ENCODE measurements around the gene ZBP1.

DNA sequence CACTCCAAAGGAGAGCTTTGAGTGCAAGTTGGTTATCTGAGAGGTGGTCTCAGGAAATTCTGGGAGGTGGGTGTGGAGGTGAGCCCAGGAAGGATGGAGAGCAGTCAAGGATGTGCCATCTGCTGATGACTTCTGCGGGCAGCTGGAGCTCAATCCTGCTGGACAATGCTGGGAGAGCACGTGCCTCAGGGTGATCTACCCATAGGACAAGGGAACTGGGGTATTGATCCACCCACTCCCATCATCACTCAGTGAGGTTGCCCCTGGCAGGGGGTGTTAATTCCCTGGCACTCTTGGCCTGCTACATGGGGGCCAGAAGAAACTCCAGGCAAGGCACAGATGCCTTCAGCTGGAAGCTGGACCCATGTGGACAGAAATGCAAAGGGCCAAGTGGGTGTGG is 7.1 kb upstream of the ZBP1 start:
- TF ChIP-seq TCF4 (CRISPR knock-in tag; IDR thresholded peaks at IDR 0.05; ENCODE audit: borderline replicate concordance) (no peak), ISL1 (CRISPR knock-in tag; IDR thresholded peaks at IDR 0.05) (no peak), OSR1 (CRISPR knock-in tag; IDR thresholded peaks at IDR 0.05) (no peak)
- TF ChIP-seq, protein P1, sequence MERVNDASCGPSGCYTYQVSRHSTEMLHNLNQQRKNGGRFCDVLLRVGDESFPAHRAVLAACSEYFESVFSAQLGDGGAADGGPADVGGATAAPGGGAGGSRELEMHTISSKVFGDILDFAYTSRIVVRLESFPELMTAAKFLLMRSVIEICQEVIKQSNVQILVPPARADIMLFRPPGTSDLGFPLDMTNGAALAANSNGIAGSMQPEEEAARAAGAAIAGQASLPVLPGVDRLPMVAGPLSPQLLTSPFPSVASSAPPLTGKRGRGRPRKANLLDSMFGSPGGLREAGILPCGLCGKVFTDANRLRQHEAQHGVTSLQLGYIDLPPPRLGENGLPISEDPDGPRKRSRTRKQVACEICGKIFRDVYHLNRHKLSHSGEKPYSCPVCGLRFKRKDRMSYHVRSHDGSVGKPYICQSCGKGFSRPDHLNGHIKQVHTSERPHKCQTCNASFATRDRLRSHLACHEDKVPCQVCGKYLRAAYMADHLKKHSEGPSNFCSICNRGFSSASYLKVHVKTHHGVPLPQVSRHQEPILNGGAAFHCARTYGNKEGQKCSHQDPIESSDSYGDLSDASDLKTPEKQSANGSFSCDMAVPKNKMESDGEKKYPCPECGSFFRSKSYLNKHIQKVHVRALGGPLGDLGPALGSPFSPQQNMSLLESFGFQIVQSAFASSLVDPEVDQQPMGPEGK (CRISPR knock-in tag; IDR thresholded peaks at IDR 0.05; ENCODE audit: borderline replicate concordance), result no peak

Measured in SK-N-SH treated with all-trans-retinoic acid at 6 μM for 48 hours (cell line).